ENCODE measurements around the gene AVPI1. TPM values are rescaled to one million over a fixed set of nuclear protein-coding genes. Genes with fewer than 3 reads are reported as not detected.

Gene AVPI1
- total and polyA plus RNA-seq, 2 donors, result 7.5 to 21.2 TPM

- WGBS, result 98% methylated on average over 5 of the region's 5 CpGs
These were observed 57.8 kb downstream of the AVPI1 start for GRCh38 chr10:97629289-97629688.

GRCh38 chr10:97628228-97628627, 58.8 kb downstream of the AVPI1 start:
- no peak for DNase-seq (ENCODE audit: extremely low spot score)
- no peaks in the 10 kb centered on the region for H3K4me1 ChIP-seq (ENCODE audit: insufficient read depth)
- WGBS, result 68% methylated on average over 3 of the region's 3 CpGs

More at GRCh38 chr10:97629289-97629688, 57.8 kb downstream of the AVPI1 start:
- no peaks in the 10 kb centered on the region for H3K4me1 ChIP-seq (ENCODE audit: insufficient read depth)
- DNase-seq (ENCODE audit: extremely low spot score), result no peak
- no peaks in the 10 kb centered on the region for H3K36me3 ChIP-seq (ENCODE audit: insufficient read depth)
- no peak overlapping the region for H3K27ac ChIP-seq (ENCODE audit: low read depth)
- no peak overlapping the region for H3K4me3 ChIP-seq (ENCODE audit: low read depth, low read length)

GRCh38 chr10:97627731-97628130, 59.3 kb downstream of the AVPI1 start:
- H3K27ac ChIP-seq (ENCODE audit: low read depth), result no peak overlapping the region
- 45% methylated on average over 4 of the region's 4 CpGs for WGBS
- H3K36me3 ChIP-seq (ENCODE audit: insufficient read depth), result no peaks in the 10 kb centered on the region
- H3K4me3 ChIP-seq (ENCODE audit: low read depth, low read length), result no peak overlapping the region
- DNase-seq (ENCODE audit: extremely low spot score), result no peak
- H3K4me1 ChIP-seq (ENCODE audit: insufficient read depth), result no peaks in the 10 kb centered on the region

More at GRCh38 chr10:97628228-97628627, 58.8 kb downstream of the AVPI1 start:
- no peaks in the 10 kb centered on the region for H3K36me3 ChIP-seq (ENCODE audit: insufficient read depth)
- H3K4me3 ChIP-seq (ENCODE audit: low read depth, low read length), result no peak overlapping the region
- no peak overlapping the region for H3K27ac ChIP-seq (ENCODE audit: low read depth)

Other genes with a start within 250 kb of the AVPI1 start
- 25.4 TPM for gene EXOSC1, start 241.2 kb downstream of the AVPI1 start, total RNA-seq
- gene EXOSC1, start 241.2 kb downstream of the AVPI1 start, polyA plus RNA-seq, result 29.8 TPM
- 23.2 TPM for gene ZDHHC16, start 241.1 kb downstream of the AVPI1 start, total RNA-seq
- 25.0 TPM for gene ZDHHC16, start 241.1 kb downstream of the AVPI1 start, polyA plus RNA-seq
- gene MMS19, start 188.8 kb downstream of the AVPI1 start, total RNA-seq, result 49.0 TPM
- gene MMS19, start 188.8 kb downstream of the AVPI1 start, polyA plus RNA-seq, result 43.7 TPM
- 3.5 TPM for gene UBTD1, start 188.3 kb downstream of the AVPI1 start, total RNA-seq
- gene UBTD1, start 188.3 kb downstream of the AVPI1 start, polyA plus RNA-seq, result 23.6 TPM
- gene ANKRD2, start 114.5 kb downstream of the AVPI1 start, total RNA-seq, result 0.69 TPM
- 0.23 TPM for gene ANKRD2, start 114.5 kb downstream of the AVPI1 start, polyA plus RNA-seq
- gene HOGA1, start 102.9 kb downstream of the AVPI1 start, total RNA-seq, result 0.53 TPM
- gene HOGA1, start 102.9 kb downstream of the AVPI1 start, polyA plus RNA-seq, result 0.35 TPM
- not detected for gene C10orf62, start 97.5 kb downstream of the AVPI1 start, total RNA-seq
- gene C10orf62, start 97.5 kb downstream of the AVPI1 start, polyA plus RNA-seq, result not detected
- 5.9 TPM for gene MORN4, start 53.7 kb downstream of the AVPI1 start, total RNA-seq
- gene MORN4, start 53.7 kb downstream of the AVPI1 start, polyA plus RNA-seq, result 7.6 TPM
- gene PI4K2A, start 46.6 kb downstream of the AVPI1 start, total RNA-seq, result 7.4 TPM
- 11.7 TPM for gene PI4K2A, start 46.6 kb downstream of the AVPI1 start, polyA plus RNA-seq
- 34.0 TPM for gene MARVELD1, start 26.5 kb upstream of the AVPI1 start, total RNA-seq
- 66.6 TPM for gene MARVELD1, start 26.5 kb upstream of the AVPI1 start, polyA plus RNA-seq
- gene ZFYVE27, start 49.9 kb upstream of the AVPI1 start, total RNA-seq, result 13.5 TPM
- 17.0 TPM for gene ZFYVE27, start 49.9 kb upstream of the AVPI1 start, polyA plus RNA-seq
- gene SFRP5, start 84.8 kb upstream of the AVPI1 start, total RNA-seq, result 1.1 TPM
- 4.8 TPM for gene SFRP5, start 84.8 kb upstream of the AVPI1 start, polyA plus RNA-seq
- 0.11 TPM for gene GOLGA7B, start 162.6 kb upstream of the AVPI1 start, total RNA-seq
- gene GOLGA7B, start 162.6 kb upstream of the AVPI1 start, polyA plus RNA-seq, result 0.56 TPM

Data from urinary bladder (tissue), 4 donors.